ENCODE results near the gene WNT7B.

Gene WNT7B

GRCh38 chr22:45907996-45908395 is 69.0 kb downstream of the WNT7B start:
- DNase-seq = no peak
- no peak for TF ChIP-seq GATA1 (IDR thresholded peaks at IDR 0.05; ENCODE audit: low read depth, low read length)
- no peak for TF ChIP-seq POLR2A (IDR thresholded peaks at IDR 0.05; ENCODE audit: low read length)

- TF ChIP-seq POLR2A (IDR thresholded peaks at IDR 0.05; ENCODE audit: low read length) (no peak), GATA1 (IDR thresholded peaks at IDR 0.05; ENCODE audit: low read depth, low read length) (no peak)
These were observed 69.6 kb downstream of the WNT7B start for GRCh38 chr22:45907378-45907777.

GRCh38 chr22:45906946-45907345 is 70.0 kb downstream of the WNT7B start:
- TF ChIP-seq POLR2A (IDR thresholded peaks at IDR 0.05; ENCODE audit: low read length) = no peak
- no peak for DNase-seq

More at GRCh38 chr22:45907378-45907777, 69.6 kb downstream of the WNT7B start:
- no peak for DNase-seq

- DNase-seq = no peak
- TF ChIP-seq GATA1 (IDR thresholded peaks at IDR 0.05; ENCODE audit: low read depth, low read length) = no peak
- TF ChIP-seq POLR2A (IDR thresholded peaks at IDR 0.05; ENCODE audit: low read length) = no peak
These were observed 70.8 kb downstream of the WNT7B start for GRCh38 chr22:45905924-45906865.

- TF ChIP-seq GATA1 (IDR thresholded peaks at IDR 0.05; ENCODE audit: low read depth, low read length) (no peak), POLR2A (IDR thresholded peaks at IDR 0.05; ENCODE audit: low read length) (no peak)
- no peak for DNase-seq
These were observed 71.5 kb downstream of the WNT7B start for GRCh38 chr22:45905326-45905923.

GRCh38 chr22:45904236-45904635 is 72.7 kb downstream of the WNT7B start:
- no peak for DNase-seq
- TF ChIP-seq POLR2A (IDR thresholded peaks at IDR 0.05; ENCODE audit: low read length) (no peak), GATA1 (IDR thresholded peaks at IDR 0.05; ENCODE audit: low read depth, low read length) (no peak)

- no peak for DNase-seq
These were observed 73.4 kb downstream of the WNT7B start for GRCh38 chr22:45903355-45904135.

GRCh38 chr22:45897736-45898135 is 79.2 kb downstream of the WNT7B start:
- no peak for DNase-seq
- TF ChIP-seq POLR2A (IDR thresholded peaks at IDR 0.05; ENCODE audit: low read length) (no peak), GATA1 (IDR thresholded peaks at IDR 0.05; ENCODE audit: low read depth, low read length) (no peak)

More at GRCh38 chr22:45903355-45904135, 73.4 kb downstream of the WNT7B start:
- TF ChIP-seq POLR2A (IDR thresholded peaks at IDR 0.05; ENCODE audit: low read length) (no peak), GATA1 (IDR thresholded peaks at IDR 0.05; ENCODE audit: low read depth, low read length) (no peak)

- no peak for DNase-seq
- TF ChIP-seq GATA1 (IDR thresholded peaks at IDR 0.05; ENCODE audit: low read depth, low read length) = no peak
These were observed 79.9 kb downstream of the WNT7B start for GRCh38 chr22:45896964-45897538.

- DNase-seq = no peak
- TF ChIP-seq GATA1 (IDR thresholded peaks at IDR 0.05; ENCODE audit: low read depth, low read length) (no peak), POLR2A (IDR thresholded peaks at IDR 0.05; ENCODE audit: low read length) (no peak)
These were observed 80.6 kb downstream of the WNT7B start for GRCh38 chr22:45896153-45896951.

- TF ChIP-seq POLR2A (IDR thresholded peaks at IDR 0.05; ENCODE audit: low read length) = no peak
- TF ChIP-seq GATA1 (IDR thresholded peaks at IDR 0.05; ENCODE audit: low read depth, low read length) = no peak
- DNase-seq = no peak
These were observed 81.4 kb downstream of the WNT7B start for GRCh38 chr22:45895436-45896152.

GRCh38 chr22:45893516-45893915 is 83.4 kb downstream of the WNT7B start:
- no peak for TF ChIP-seq GATA1 (IDR thresholded peaks at IDR 0.05; ENCODE audit: low read depth, low read length)
- no peak for TF ChIP-seq POLR2A (IDR thresholded peaks at IDR 0.05; ENCODE audit: low read length)
- no peak for DNase-seq
